Suprapubic skin (tissue), 4 donors: ENCODE data around the gene ARFGAP3.

ENCODE experiments used
- CTCF ChIP-seq, 2 donors: fragments of 200-600 bp in 1 of 2; fragments of 450-650 bp in 1 of 2; sonication (generic) in 1 of 2; IDR thresholded peaks; one replicate each; pipeline ENCODE4 v1.5.1; 2016 to 2019; ENCODE audit warnings: antibody characterized with exemption in 2 of 2, mild to moderate bottlenecking in 1 of 2, moderate library complexity in 1 of 2
- EP300 ChIP-seq: sonication (generic); formaldehyde crosslinking; IDR thresholded peaks from one replicate; pipeline ENCODE4 v1.6.1; 2017; ENCODE audit warnings: antibody characterized with exemption
- POLR2A ChIP-seq, 2 donors: fragments of 450-650 bp; IDR thresholded peaks; one replicate each; pipeline ENCODE4 v1.6.1; 2017; ENCODE audit warnings: antibody characterized with exemption in 2 of 2, mild to moderate bottlenecking in 2 of 2, moderate library complexity in 2 of 2
- POLR2AphosphoS5 ChIP-seq, 3 donors: sonication (generic); formaldehyde crosslinking; IDR thresholded peaks; one replicate each; pipeline ENCODE4 v1.6.1; 2017; ENCODE audit warnings: antibody characterized with exemption in 3 of 3

GRCh38 chr22:42752230-42752746 is 104.8 kb downstream of the ARFGAP3 start:
- TF ChIP-seq POLR2AphosphoS5 (IDR thresholded peaks at IDR 0.05) (no peak), CTCF (IDR thresholded peaks at IDR 0.05) (no peak), POLR2A (IDR thresholded peaks at IDR 0.05) (no peak), EP300 (no peak)
